K562 (cell line): ENCODE data around the gene TTLL3. TPM values are rescaled to one million over a fixed set of nuclear protein-coding genes. Genes with fewer than 3 reads are reported as not detected.

Experiments
- BCL6 ChIP-seq: fragments of 250-450 bp; sonication (Bioruptor Pico); IDR thresholded peaks from 2 replicates; pipeline ENCODE4 v1.4.0; 2020
- BRCA1 ChIP-seq, 2 experiments: fragments of 450-650 bp in 1 of 2; sonication (generic) in 1 of 2; formaldehyde crosslinking in 1 of 2; IDR thresholded peaks; 2 replicates each; pipeline versions ENCODE4 v1.5.0 to v1.6.1; 2017 to 2020; ENCODE audit warnings: mild to moderate bottlenecking in 1 of 2, missing genetic modification reagents in 1 of 2
- CCAR2 ChIP-seq: fragments of 200-400 bp; formaldehyde crosslinking; IDR thresholded peaks from 2 replicates; pipeline ENCODE4 v1.6.1; 2017; ENCODE audit warnings: mild to moderate bottlenecking, low read depth, low read length
- EGR1 ChIP-seq: fragments of 450-650 bp; conservative IDR thresholded peaks from 2 replicates; pipeline ENCODE4 v1.6.1; 2017; ENCODE audit warnings: mild to moderate bottlenecking
- ELF4 ChIP-seq: fragments of 450-650 bp; formaldehyde crosslinking; IDR thresholded peaks from 2 replicates; pipeline ENCODE4 v1.4.0; 2022; ENCODE audit warnings: missing genetic modification characterization
- ESRRA ChIP-seq: fragments of 450-650 bp; IDR thresholded peaks from 2 replicates; pipeline ENCODE4 v1.6.1; 2014; ENCODE audit warnings: low read depth, mild to moderate bottlenecking, moderate library complexity, borderline replicate concordance
- FOXK2 ChIP-seq, 2 experiments: fragments of 450-650 bp; IDR thresholded peaks in 1 of 2; conservative IDR thresholded peaks in 1 of 2; 2 replicates each; pipeline ENCODE4 v1.6.1; 2016; ENCODE audit warnings: low read depth in 2 of 2, mild to moderate bottlenecking in 1 of 2
- HMGN3 ChIP-seq: IDR thresholded peaks from 2 replicates; pipeline ENCODE4 v1.6.1; 2011; ENCODE audit warnings: borderline replicate concordance, low read depth, mild to moderate bottlenecking, mixed read lengths, low read length; ENCODE audit not compliant: insufficient read length; ENCODE audit errors: extremely low read depth
- KDM2B ChIP-seq: fragments of 250-450 bp; sonication (Bioruptor Pico); IDR thresholded peaks from 2 replicates; pipeline ENCODE4 v1.8.0; 2021; ENCODE audit warnings: mild to moderate bottlenecking, moderate library complexity
- MITF ChIP-seq: IDR thresholded peaks from 2 replicates; pipeline ENCODE4 v1.6.1; 2014; ENCODE audit warnings: antibody characterized with exemption
- NONO ChIP-seq, 2 experiments: fragments of 200-400 bp in 1 of 2; fragments of 450-650 bp in 1 of 2; formaldehyde crosslinking in 1 of 2; IDR thresholded peaks; 2 replicates each; pipeline ENCODE4 v1.6.1; 2017; ENCODE audit warnings: low read depth in 2 of 2, mild to moderate bottlenecking in 2 of 2, moderate library complexity in 2 of 2, low read length in 1 of 2
- RAD21 ChIP-seq, 2 experiments: fragments of 250-450 bp in 1 of 2; fragments of 450-650 bp in 1 of 2; sonication (Bioruptor Pico) in 1 of 2; formaldehyde crosslinking in 1 of 2; IDR thresholded peaks in 1 of 2; conservative IDR thresholded peaks in 1 of 2; 2 replicates each; pipeline versions ENCODE4 v1.4.0 to v1.8.0; 2020 to 2022; ENCODE audit warnings: mild to moderate bottlenecking in 2 of 2, moderate library complexity in 1 of 2
- RHOXF2B ChIP-seq: fragments of 250-450 bp; sonication (Bioruptor Pico); conservative IDR thresholded peaks from 2 replicates; pipeline ENCODE4 v1.5.1; 2021
- TRIM24 ChIP-seq, 2 experiments: fragments of 450-650 bp; IDR thresholded peaks; 2 replicates each; pipeline ENCODE4 v1.6.1; 2016
- U2AF1 ChIP-seq: fragments of 200-400 bp; formaldehyde crosslinking; optimal IDR thresholded peaks from 2 replicates; pipeline ENCODE3; 2017; ENCODE audit warnings: mild to moderate bottlenecking, low read depth, low read length, moderate library complexity
- ZNF324 ChIP-seq: fragments of 250-450 bp; sonication (Bioruptor Pico); IDR thresholded peaks from 2 replicates; pipeline ENCODE4 v1.4.0; 2020; ENCODE audit warnings: mild to moderate bottlenecking
- ZNF347 ChIP-seq: fragments of 450-650 bp; formaldehyde crosslinking; IDR thresholded peaks from 2 replicates; pipeline ENCODE4 v1.4.0; 2020; ENCODE audit warnings: low read depth, mild to moderate bottlenecking, moderate library complexity
- ZNF551 ChIP-seq: fragments of 250-450 bp; sonication (Bioruptor Pico); IDR thresholded peaks from 2 replicates; pipeline ENCODE4 v1.5.0; 2021; ENCODE audit warnings: mild to moderate bottlenecking, moderate library complexity
- ZNF561 ChIP-seq: fragments of 450-650 bp; formaldehyde crosslinking; conservative IDR thresholded peaks from 2 replicates; pipeline ENCODE4 v1.4.0; 2020; ENCODE audit warnings: mild to moderate bottlenecking, moderate library complexity
- ZNF583 ChIP-seq: fragments of 250-450 bp; sonication (Bioruptor Pico); IDR thresholded peaks from 2 replicates; pipeline ENCODE4 v1.4.0; 2020
- polyA plus RNA-seq, 8 experiments: library from polyadenylated mRNA; depleted of rRNA in 4 of 8; stranded (reverse) in 5 of 8; unstranded in 3 of 8; fragments of >200 nt; fragmentation: Nextera tagmentation in 2 of 8; fragmentation: Illumina TruSeq in 1 of 8; extraction: Ambion mirVana in 2 of 8; extraction: Trizol in 1 of 8; gene quantifications; 2 replicates each; pipeline versions ENCODE4 v1.2.1 to v1.2.3, GENCODE V29; 2011 to 2014; ENCODE audit warnings: inconsistent platforms in 1 of 8, missing spikeins in 1 of 8
- total RNA-seq, 7 experiments: library from RNA; depleted of rRNA in 6 of 7; stranded (reverse); fragments of >200 nt in 6 of 7; fragmentation: Illumina TruSeq in 2 of 7; extraction: Trizol in 2 of 7; gene quantifications; 2 replicates each; pipeline versions ENCODE4 v1.2.1 to v1.2.3, GENCODE V29; 2011 to 2021; ENCODE audit warnings: low replicate concordance in 1 of 7
- TF ChIP-seq, protein P1 (sequence below): fragments of 450-650 bp; formaldehyde crosslinking; IDR thresholded peaks from 2 replicates; pipeline ENCODE4 v1.4.0; 2020; ENCODE audit warnings: mild to moderate bottlenecking, moderate library complexity
- TF ChIP-seq, protein P2 (sequence below): fragments of 450-650 bp; formaldehyde crosslinking; IDR thresholded peaks from 2 replicates; pipeline ENCODE4 v1.4.0; 2020; ENCODE audit warnings: mild to moderate bottlenecking, moderate library complexity
- TF ChIP-seq, protein P3 (sequence below): fragments of 450-650 bp; IDR thresholded peaks from one replicate; pipeline ENCODE4 v1.6.1; 2018; ENCODE audit warnings: mild to moderate bottlenecking, moderate library complexity; ENCODE audit not compliant: partially characterized antibody

The TTLL3 gene
- total and polyA plus RNA-seq, 9 of the 15 experiments (the other 6 are each of a cell fraction or from before 2014, with no cell fraction given) = 8.9 to 106 (median 33.2) TPM

DNA sequence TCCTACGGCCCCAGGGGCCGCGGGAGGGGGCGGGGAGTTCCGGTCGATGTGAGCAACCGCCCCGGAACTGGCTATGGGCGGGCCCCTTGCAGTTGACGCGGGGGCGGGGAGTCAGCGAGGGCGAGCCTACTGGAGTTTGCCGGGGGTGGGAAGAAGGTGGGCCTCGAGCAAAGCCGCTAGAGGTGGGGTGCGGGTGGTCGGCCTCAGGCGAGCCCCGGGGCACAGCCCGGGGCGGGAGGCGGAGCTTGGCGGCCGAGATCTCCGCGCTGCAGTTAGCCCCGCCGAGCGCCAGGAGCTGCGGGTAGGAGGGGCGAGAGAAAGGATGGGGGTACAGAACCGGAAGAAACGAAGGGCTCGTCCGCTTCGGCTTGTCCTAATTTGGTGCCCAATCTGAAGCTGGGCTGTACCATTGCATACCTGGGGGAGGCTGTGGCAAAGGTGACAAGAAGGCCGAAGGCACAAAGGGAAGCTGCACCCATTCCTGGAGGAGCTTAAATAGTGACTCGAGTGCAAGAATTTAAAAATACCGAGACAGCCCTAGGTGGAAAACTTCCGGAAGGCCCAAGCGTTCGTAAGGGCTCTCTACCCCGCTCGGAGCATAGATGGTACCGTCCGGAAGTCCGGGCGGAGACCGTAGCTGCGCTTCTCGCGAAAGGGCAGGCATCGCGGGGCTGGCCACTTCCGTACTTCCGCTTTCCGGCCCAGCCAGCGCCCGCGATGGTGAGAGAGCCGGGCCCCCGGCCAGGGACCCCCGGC is 17.5 kb upstream of the TTLL3 start, which contains the start of the genes ARPC4 and TADA3 (continued):
- TF ChIP-seq CCAR2 (no peak), ELF4 (CRISPR knock-in tag) (peak; percentile 89; the same call in 1 of the 2 replicates), NONO (IDR thresholded peaks at IDR 0.05; ENCODE audit: low read depth in 2 of 2, low read length in 1 of 2) (peak in 1 of 2 experiments; percentile 100; a peak in 2 of 4 replicates), RAD21 (CRISPR knock-in tag; conservative IDR thresholded peaks at IDR 0.05 in 1 of 2, IDR thresholded peaks at IDR 0.05 in 1 of 2) (no peak; a peak in 2 of 4 replicates), HMGN3 (peak; percentile 92), U2AF1 (peak; percentile 12), ZNF551 (CRISPR knock-in tag) (no peak), TRIM24 (IDR thresholded peaks at IDR 0.05) (no peak), ZNF347 (CRISPR knock-in tag) (no peak), BCL6 (CRISPR knock-in tag) (no peak), BRCA1 (IDR thresholded peaks at IDR 0.05) (no peak), BRCA1 (CRISPR knock-in tag; IDR thresholded peaks at IDR 0.05) (no peak), RHOXF2B (CRISPR knock-in tag) (no peak), EGR1 (peak; percentile 99), ESRRA (peak; percentile 11; the same call in 1 of the 2 replicates), KDM2B (CRISPR knock-in tag) (no peak), FOXK2 (conservative IDR thresholded peaks at IDR 0.05 in 1 of 2, IDR thresholded peaks at IDR 0.05 in 1 of 2; ENCODE audit: low read depth in 2 of 2) (peak; percentile 43 to 100; a peak in 3 of 4 replicates), MITF (no peak), ZNF583 (no peak), ZNF561 (CRISPR knock-in tag) (no peak), ZNF324 (no peak)
- TF ChIP-seq, protein P1, sequence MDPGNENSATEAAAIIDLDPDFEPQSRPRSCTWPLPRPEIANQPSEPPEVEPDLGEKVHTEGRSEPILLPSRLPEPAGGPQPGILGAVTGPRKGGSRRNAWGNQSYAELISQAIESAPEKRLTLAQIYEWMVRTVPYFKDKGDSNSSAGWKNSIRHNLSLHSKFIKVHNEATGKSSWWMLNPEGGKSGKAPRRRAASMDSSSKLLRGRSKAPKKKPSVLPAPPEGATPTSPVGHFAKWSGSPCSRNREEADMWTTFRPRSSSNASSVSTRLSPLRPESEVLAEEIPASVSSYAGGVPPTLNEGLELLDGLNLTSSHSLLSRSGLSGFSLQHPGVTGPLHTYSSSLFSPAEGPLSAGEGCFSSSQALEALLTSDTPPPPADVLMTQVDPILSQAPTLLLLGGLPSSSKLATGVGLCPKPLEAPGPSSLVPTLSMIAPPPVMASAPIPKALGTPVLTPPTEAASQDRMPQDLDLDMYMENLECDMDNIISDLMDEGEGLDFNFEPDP (CRISPR knock-in tag) = no peak
- TF ChIP-seq, protein P2, sequence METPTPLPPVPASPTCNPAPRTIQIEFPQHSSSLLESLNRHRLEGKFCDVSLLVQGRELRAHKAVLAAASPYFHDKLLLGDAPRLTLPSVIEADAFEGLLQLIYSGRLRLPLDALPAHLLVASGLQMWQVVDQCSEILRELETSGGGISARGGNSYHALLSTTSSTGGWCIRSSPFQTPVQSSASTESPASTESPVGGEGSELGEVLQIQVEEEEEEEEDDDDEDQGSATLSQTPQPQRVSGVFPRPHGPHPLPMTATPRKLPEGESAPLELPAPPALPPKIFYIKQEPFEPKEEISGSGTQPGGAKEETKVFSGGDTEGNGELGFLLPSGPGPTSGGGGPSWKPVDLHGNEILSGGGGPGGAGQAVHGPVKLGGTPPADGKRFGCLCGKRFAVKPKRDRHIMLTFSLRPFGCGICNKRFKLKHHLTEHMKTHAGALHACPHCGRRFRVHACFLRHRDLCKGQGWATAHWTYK (CRISPR knock-in tag) = peak; percentile 82; the same call in 1 of the 2 replicates
- TF ChIP-seq, protein P3, sequence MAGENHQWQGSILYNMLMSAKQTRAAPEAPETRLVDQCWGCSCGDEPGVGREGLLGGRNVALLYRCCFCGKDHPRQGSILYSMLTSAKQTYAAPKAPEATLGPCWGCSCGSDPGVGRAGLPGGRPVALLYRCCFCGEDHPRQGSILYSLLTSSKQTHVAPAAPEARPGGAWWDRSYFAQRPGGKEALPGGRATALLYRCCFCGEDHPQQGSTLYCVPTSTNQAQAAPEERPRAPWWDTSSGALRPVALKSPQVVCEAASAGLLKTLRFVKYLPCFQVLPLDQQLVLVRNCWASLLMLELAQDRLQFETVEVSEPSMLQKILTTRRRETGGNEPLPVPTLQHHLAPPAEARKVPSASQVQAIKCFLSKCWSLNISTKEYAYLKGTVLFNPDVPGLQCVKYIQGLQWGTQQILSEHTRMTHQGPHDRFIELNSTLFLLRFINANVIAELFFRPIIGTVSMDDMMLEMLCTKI = no peak
